ENCODE results near the gene ALDH3B1. TPM values are rescaled to one million over a fixed set of nuclear protein-coding genes. Genes with fewer than 3 reads are reported as not detected.
"Not testable (repeated sequence)": the region's sequence is repeated elsewhere in the genome, so short reads cannot be mapped to it uniquely, and the experiment has no call there.

ALDH3B1 gene
- not detected in 2 replicates for total RNA-seq

GRCh38 chr11:68010090-68011041, at the start of gene ALDH3B1:
TSS of gene ALDH3B1 (plus strand) at chr11:68010327. CDS start at chr11:68015298, 4,971 bp downstream.
- no peaks in the 10 kb centered on the region for H3K9me3 Mint-ChIP-seq
- intact Hi-C loops (cut with micrococcal nuclease): no loop called here
- DNase-seq (ENCODE audit: low spot score): no peak
- H3K36me3 Mint-ChIP-seq (ENCODE audit: low read depth): no peaks in the 10 kb centered on the region
- H3K27ac Mint-ChIP-seq: no peak within 1 kb of the TSS
- H3K27me3 Mint-ChIP-seq (ENCODE audit: low read depth): no peaks in the 10 kb centered on the region
- H3K4me1 Mint-ChIP-seq (ENCODE audit: low read depth): peaks cover 6% of the 10 kb centered on the region
- no peak within 1 kb of the TSS for H3K4me3 Mint-ChIP-seq (ENCODE audit: low read depth)

GRCh38 chr11:67963217-67963616, 46.9 kb upstream of the ALDH3B1 start:
- H3K27ac Mint-ChIP-seq; H3K9me3 Mint-ChIP-seq; H3K4me3 Mint-ChIP-seq (ENCODE audit: low read depth); DNase-seq (ENCODE audit: low spot score); intact Hi-C loops (cut with micrococcal nuclease); H3K36me3 Mint-ChIP-seq (ENCODE audit: low read depth); H3K4me1 Mint-ChIP-seq (ENCODE audit: low read depth): not testable (repeated sequence)
- H3K27me3 Mint-ChIP-seq (ENCODE audit: low read depth): peaks cover 19% of the 10 kb centered on the region

GRCh38 chr11:67963879-67964278, 46.2 kb upstream of the ALDH3B1 start:
- H3K4me1 Mint-ChIP-seq (ENCODE audit: low read depth); H3K36me3 Mint-ChIP-seq (ENCODE audit: low read depth); H3K9me3 Mint-ChIP-seq; H3K27ac Mint-ChIP-seq; DNase-seq (ENCODE audit: low spot score); H3K4me3 Mint-ChIP-seq (ENCODE audit: low read depth); intact Hi-C loops (cut with micrococcal nuclease): not testable (repeated sequence)
- peaks cover 19% of the 10 kb centered on the region for H3K27me3 Mint-ChIP-seq (ENCODE audit: low read depth)

- H3K4me3 Mint-ChIP-seq (ENCODE audit: low read depth): not testable (repeated sequence)
Measured at GRCh38 chr11:67964746-67965145, 45.4 kb upstream of the ALDH3B1 start.

GRCh38 chr11:67965830-67966348, 44.2 kb upstream of the ALDH3B1 start:
- DNase-seq (ENCODE audit: low spot score); H3K36me3 Mint-ChIP-seq (ENCODE audit: low read depth); H3K4me1 Mint-ChIP-seq (ENCODE audit: low read depth); H3K9me3 Mint-ChIP-seq; H3K27me3 Mint-ChIP-seq (ENCODE audit: low read depth); intact Hi-C loops (cut with micrococcal nuclease); H3K27ac Mint-ChIP-seq; H3K4me3 Mint-ChIP-seq (ENCODE audit: low read depth): not testable (repeated sequence)

More at GRCh38 chr11:67964746-67965145, 45.4 kb upstream of the ALDH3B1 start:
- H3K9me3 Mint-ChIP-seq; H3K4me1 Mint-ChIP-seq (ENCODE audit: low read depth); intact Hi-C loops (cut with micrococcal nuclease); H3K27ac Mint-ChIP-seq; DNase-seq (ENCODE audit: low spot score); H3K36me3 Mint-ChIP-seq (ENCODE audit: low read depth): not testable (repeated sequence)
- H3K27me3 Mint-ChIP-seq (ENCODE audit: low read depth): peaks cover 13% of the 10 kb centered on the region

GRCh38 chr11:67974746-67975145, 35.4 kb upstream of the ALDH3B1 start:
- H3K4me3 Mint-ChIP-seq (ENCODE audit: low read depth); H3K4me1 Mint-ChIP-seq (ENCODE audit: low read depth); H3K36me3 Mint-ChIP-seq (ENCODE audit: low read depth); intact Hi-C loops (cut with micrococcal nuclease); H3K27ac Mint-ChIP-seq; DNase-seq (ENCODE audit: low spot score); H3K9me3 Mint-ChIP-seq: not testable (repeated sequence)
- peaks cover 12% of the 10 kb centered on the region for H3K27me3 Mint-ChIP-seq (ENCODE audit: low read depth)

- H3K4me1 Mint-ChIP-seq (ENCODE audit: low read depth); DNase-seq (ENCODE audit: low spot score); H3K4me3 Mint-ChIP-seq (ENCODE audit: low read depth); intact Hi-C loops (cut with micrococcal nuclease); H3K27me3 Mint-ChIP-seq (ENCODE audit: low read depth); H3K36me3 Mint-ChIP-seq (ENCODE audit: low read depth); H3K27ac Mint-ChIP-seq; H3K9me3 Mint-ChIP-seq: not testable (repeated sequence)
Measured at GRCh38 chr11:67978766-67979418, 31.2 kb upstream of the ALDH3B1 start.

GRCh38 chr11:67981226-67981625, 28.9 kb upstream of the ALDH3B1 start:
- H3K4me1 Mint-ChIP-seq (ENCODE audit: low read depth); DNase-seq (ENCODE audit: low spot score); H3K4me3 Mint-ChIP-seq (ENCODE audit: low read depth); H3K9me3 Mint-ChIP-seq; intact Hi-C loops (cut with micrococcal nuclease); H3K27me3 Mint-ChIP-seq (ENCODE audit: low read depth); H3K27ac Mint-ChIP-seq; H3K36me3 Mint-ChIP-seq (ENCODE audit: low read depth): not testable (repeated sequence)

GRCh38 chr11:67982255-67982857, 27.8 kb upstream of the ALDH3B1 start:
- H3K27me3 Mint-ChIP-seq (ENCODE audit: low read depth); H3K9me3 Mint-ChIP-seq; intact Hi-C loops (cut with micrococcal nuclease); DNase-seq (ENCODE audit: low spot score); H3K4me1 Mint-ChIP-seq (ENCODE audit: low read depth); H3K4me3 Mint-ChIP-seq (ENCODE audit: low read depth); H3K36me3 Mint-ChIP-seq (ENCODE audit: low read depth); H3K27ac Mint-ChIP-seq: not testable (repeated sequence)

- no peak overlapping the region for H3K27ac Mint-ChIP-seq
- H3K36me3 Mint-ChIP-seq (ENCODE audit: low read depth): no peaks in the 10 kb centered on the region
- no peaks in the 10 kb centered on the region for H3K9me3 Mint-ChIP-seq
- intact Hi-C loops (cut with micrococcal nuclease): no loop called here
- no peaks in the 10 kb centered on the region for H3K27me3 Mint-ChIP-seq (ENCODE audit: low read depth)
- DNase-seq (ENCODE audit: low spot score): no peak
- H3K4me3 Mint-ChIP-seq (ENCODE audit: low read depth): no peak overlapping the region
- H3K4me1 Mint-ChIP-seq (ENCODE audit: low read depth): no peaks in the 10 kb centered on the region
Measured at GRCh38 chr11:67983951-67984350, 26.2 kb upstream of the ALDH3B1 start.

- H3K27ac Mint-ChIP-seq; H3K9me3 Mint-ChIP-seq; H3K4me1 Mint-ChIP-seq (ENCODE audit: low read depth); H3K36me3 Mint-ChIP-seq (ENCODE audit: low read depth); H3K27me3 Mint-ChIP-seq (ENCODE audit: low read depth); H3K4me3 Mint-ChIP-seq (ENCODE audit: low read depth); DNase-seq (ENCODE audit: low spot score); intact Hi-C loops (cut with micrococcal nuclease): not testable (repeated sequence)
Measured at GRCh38 chr11:67985302-67985701, 24.8 kb upstream of the ALDH3B1 start.

GRCh38 chr11:67990546-67991346, 19.4 kb upstream of the ALDH3B1 start:
- H3K4me1 Mint-ChIP-seq (ENCODE audit: low read depth); H3K9me3 Mint-ChIP-seq; H3K36me3 Mint-ChIP-seq (ENCODE audit: low read depth); H3K27ac Mint-ChIP-seq; H3K4me3 Mint-ChIP-seq (ENCODE audit: low read depth); intact Hi-C loops (cut with micrococcal nuclease); H3K27me3 Mint-ChIP-seq (ENCODE audit: low read depth); DNase-seq (ENCODE audit: low spot score): not testable (repeated sequence)
